SU-DHL-6 (cell line): ENCODE results near the gene RBBP9.

Experiments
- H2AFZ ChIP-seq: fragments of 200-600 bp; sonication (generic); 2 replicates; pipeline ENCODE4 v1.6.1; 2014; ENCODE audit warnings: low read depth, mild to moderate bottlenecking, moderate library complexity, mixed read lengths, antibody characterized with exemption, low read length; ENCODE audit not compliant: severe bottlenecking
- H3F3A ChIP-seq: fragments of 200-600 bp; shearing (Covaris generic); 2 replicates; pipeline ENCODE4 v1.6.0; 2016; ENCODE audit warnings: antibody characterized with exemption, mild to moderate bottlenecking; ENCODE audit not compliant: insufficient read depth
- H3K27ac ChIP-seq: fragments of 200-600 bp; sonication (generic); 2 replicates; pipeline ENCODE4 v1.5.1; 2016; ENCODE audit warnings: low read depth, mild to moderate bottlenecking, low read length, moderate library complexity, mixed read lengths
- H3K27me3 ChIP-seq: fragments of 200-600 bp; sonication (generic), shearing (Covaris generic); 2 replicates; pipeline ENCODE4 v1.6.0; 2014; ENCODE audit warnings: mild to moderate bottlenecking, low read length
- H3K36me3 ChIP-seq: fragments of 200-600 bp; sonication (generic); 2 replicates; pipeline ENCODE4 v1.6.1; 2014; ENCODE audit warnings: mild to moderate bottlenecking, low read length, mixed read lengths
- H3K4me2 ChIP-seq: fragments of 300-600, 200-600 bp; shearing (Covaris generic), sonication (generic); 2 replicates; pipeline ENCODE4 v1.6.0; 2014; ENCODE audit warnings: low read length, low read depth, mild to moderate bottlenecking; ENCODE audit not compliant: poor library complexity, severe bottlenecking
- H3K4me3 ChIP-seq: fragments of 200-600 bp; sonication (generic); 2 replicates; pipeline ENCODE4 v1.5.1; 2014; ENCODE audit warnings: antibody characterized with exemption, low read length, mild to moderate bottlenecking, mixed read lengths; ENCODE audit not compliant: insufficient read depth, poor library complexity, severe bottlenecking
- H3K79me2 ChIP-seq: fragments of 200-600 bp; sonication (generic); 2 replicates; pipeline ENCODE4 v1.6.1; 2014; ENCODE audit warnings: mild to moderate bottlenecking, low read length, moderate library complexity; ENCODE audit not compliant: insufficient read depth
- H3K9ac ChIP-seq: fragments of 200-600 bp; sonication (generic); 2 replicates; pipeline ENCODE4 v1.7.0; 2014; ENCODE audit warnings: mild to moderate bottlenecking, low read length
- H3K9me2 ChIP-seq: fragments of 200-600 bp; sonication (generic); replicated peaks from 2 replicates; pipeline ENCODE4 v1.6.1; 2014; ENCODE audit warnings: low read length; ENCODE audit not compliant: insufficient read depth
- H3K9me3 ChIP-seq: fragments of 200-600 bp; sonication (generic); 2 replicates; pipeline ENCODE4 v1.6.1; 2014; ENCODE audit warnings: low read length, mixed read lengths; ENCODE audit not compliant: insufficient read depth
- H4K20me1 ChIP-seq: fragments of 200-600 bp; sonication (generic); 2 replicates; pipeline ENCODE4 v1.6.1; 2014; ENCODE audit warnings: low read depth, mild to moderate bottlenecking, antibody characterized with exemption, low read length, moderate library complexity, mixed read lengths
- EZH2phosphoT487 ChIP-seq: fragments of 200-600 bp; sonication (generic), shearing (Covaris generic); conservative IDR thresholded peaks from 2 replicates; pipeline ENCODE4 v1.6.1; 2018; ENCODE audit warnings: mild to moderate bottlenecking, antibody characterized with exemption, low read length, moderate library complexity, mixed read lengths
- TF ChIP-seq, protein P1 (sequence below): fragments of 200-600 bp; sonication (generic); IDR thresholded peaks from one replicate; pipeline ENCODE4 v1.5.1; 2017; ENCODE audit warnings: antibody characterized with exemption, mild to moderate bottlenecking, low read length, moderate library complexity; ENCODE audit not compliant: insufficient read depth, poor library complexity, severe bottlenecking

RBBP9 gene

DNA sequence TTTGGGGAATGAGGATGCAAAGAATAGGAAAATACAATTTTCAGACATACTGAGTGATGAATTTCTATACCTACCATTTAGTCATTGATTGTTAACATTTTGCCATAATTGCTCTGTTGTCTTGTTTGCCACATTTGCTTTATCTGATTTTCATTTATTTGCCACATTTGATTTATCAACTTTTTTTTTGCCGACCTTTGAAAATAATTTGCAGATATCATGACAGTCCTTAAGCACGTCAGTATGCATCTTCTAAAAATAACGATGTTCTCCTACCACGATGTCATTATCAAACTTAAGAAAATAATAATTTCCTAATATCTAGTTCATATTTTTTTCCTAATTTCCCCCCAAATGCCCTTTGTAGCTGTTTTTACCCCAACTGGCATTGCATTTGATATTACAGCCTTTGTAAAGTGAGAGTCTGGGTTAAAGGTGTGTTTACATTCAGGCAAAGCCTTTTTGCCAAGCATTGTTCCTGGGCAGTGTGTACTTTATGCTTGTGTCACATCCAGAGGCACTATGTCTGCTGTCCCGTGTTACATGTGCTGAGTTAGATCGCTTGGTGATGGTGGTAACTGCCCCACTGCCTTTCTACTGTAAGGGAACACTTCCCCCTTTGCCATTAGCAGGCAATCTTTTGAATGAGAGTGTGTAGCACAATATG lies 37.1 kb upstream of the RBBP9 start:
- TF ChIP-seq, protein P1, sequence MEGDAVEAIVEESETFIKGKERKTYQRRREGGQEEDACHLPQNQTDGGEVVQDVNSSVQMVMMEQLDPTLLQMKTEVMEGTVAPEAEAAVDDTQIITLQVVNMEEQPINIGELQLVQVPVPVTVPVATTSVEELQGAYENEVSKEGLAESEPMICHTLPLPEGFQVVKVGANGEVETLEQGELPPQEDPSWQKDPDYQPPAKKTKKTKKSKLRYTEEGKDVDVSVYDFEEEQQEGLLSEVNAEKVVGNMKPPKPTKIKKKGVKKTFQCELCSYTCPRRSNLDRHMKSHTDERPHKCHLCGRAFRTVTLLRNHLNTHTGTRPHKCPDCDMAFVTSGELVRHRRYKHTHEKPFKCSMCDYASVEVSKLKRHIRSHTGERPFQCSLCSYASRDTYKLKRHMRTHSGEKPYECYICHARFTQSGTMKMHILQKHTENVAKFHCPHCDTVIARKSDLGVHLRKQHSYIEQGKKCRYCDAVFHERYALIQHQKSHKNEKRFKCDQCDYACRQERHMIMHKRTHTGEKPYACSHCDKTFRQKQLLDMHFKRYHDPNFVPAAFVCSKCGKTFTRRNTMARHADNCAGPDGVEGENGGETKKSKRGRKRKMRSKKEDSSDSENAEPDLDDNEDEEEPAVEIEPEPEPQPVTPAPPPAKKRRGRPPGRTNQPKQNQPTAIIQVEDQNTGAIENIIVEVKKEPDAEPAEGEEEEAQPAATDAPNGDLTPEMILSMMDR = no peak
- no peak for TF ChIP-seq EZH2phosphoT487
- no peak overlapping the region for H3K9ac ChIP-seq
- no peaks in the 10 kb centered on the region for H3K9me2 ChIP-seq
- H3K4me3 ChIP-seq = no peak overlapping the region
- H3K27ac ChIP-seq = no peak overlapping the region
- no peaks in the 10 kb centered on the region for H3K79me2 ChIP-seq
- H4K20me1 ChIP-seq = no peaks in the 10 kb centered on the region
- no peak overlapping the region for H3K4me2 ChIP-seq
- no peak overlapping the region for H2AFZ ChIP-seq
- no peaks in the 10 kb centered on the region for H3F3A ChIP-seq
- peaks cover 27% of the 10 kb centered on the region for H3K36me3 ChIP-seq
- H3K9me3 ChIP-seq = no peaks in the 10 kb centered on the region
- H3K27me3 ChIP-seq = no peaks in the 10 kb centered on the region

DNA sequence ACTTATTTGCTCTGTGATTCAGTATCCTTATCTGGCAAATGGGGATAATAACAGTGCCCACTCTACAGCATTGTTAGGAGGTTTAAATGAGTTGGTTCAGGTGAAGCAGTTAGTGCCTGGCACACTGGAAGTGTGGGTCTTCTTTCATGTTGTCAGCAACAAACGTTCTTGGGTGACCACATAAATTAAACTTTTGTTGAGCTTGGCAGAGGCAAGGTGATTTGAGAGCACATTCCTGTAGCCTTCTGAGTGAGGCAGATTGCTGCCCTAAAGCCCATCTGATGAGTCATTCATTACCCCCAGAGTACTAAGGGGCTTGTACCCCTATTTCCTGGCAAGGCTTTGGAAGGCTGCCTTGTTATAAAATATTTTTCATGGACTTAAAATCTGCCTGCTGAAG lies 36.5 kb upstream of the RBBP9 start:
- no peaks in the 10 kb centered on the region for H3K27me3 ChIP-seq
- no peaks in the 10 kb centered on the region for H3K9me3 ChIP-seq
- no peak overlapping the region for H3K4me2 ChIP-seq
- no peaks in the 10 kb centered on the region for H3K79me2 ChIP-seq
- H3F3A ChIP-seq = no peaks in the 10 kb centered on the region
- TF ChIP-seq EZH2phosphoT487 = no peak
- TF ChIP-seq, protein P1 = no peak
- no peaks in the 10 kb centered on the region for H3K9me2 ChIP-seq
- H3K36me3 ChIP-seq = peaks cover 27% of the 10 kb centered on the region
- H3K4me3 ChIP-seq = no peak overlapping the region
- no peak overlapping the region for H3K9ac ChIP-seq
- H4K20me1 ChIP-seq = no peaks in the 10 kb centered on the region
- H2AFZ ChIP-seq = no peak overlapping the region
- no peak overlapping the region for H3K27ac ChIP-seq

DNA sequence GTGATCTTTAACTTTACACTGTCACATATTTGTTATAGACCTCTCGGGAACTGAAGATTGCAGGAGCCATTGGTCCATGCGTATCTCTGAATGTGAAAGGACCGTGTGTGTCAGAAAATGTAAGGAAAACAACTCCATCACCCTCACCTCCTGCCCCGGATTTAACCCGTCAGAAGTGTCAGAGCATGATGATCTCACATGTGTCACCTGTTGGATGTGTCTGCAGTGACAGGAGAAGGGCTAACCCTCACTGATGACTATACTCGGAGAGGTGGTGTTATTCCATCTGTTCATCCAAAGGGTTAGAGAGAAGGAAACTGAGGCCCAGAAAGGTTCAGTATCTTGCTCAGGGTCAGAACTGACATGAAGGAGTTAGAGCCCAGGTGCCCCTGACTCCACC lies 35.6 kb upstream of the RBBP9 start:
- Histone ChIP-seq H3K9ac (no peak overlapping the region), H3K27ac (no peak overlapping the region), H3K4me2 (no peak overlapping the region), H3K9me3 (no peaks in the 10 kb centered on the region), H2AFZ (no peak overlapping the region), H3F3A (no peaks in the 10 kb centered on the region), H4K20me1 (no peaks in the 10 kb centered on the region), H3K79me2 (no peaks in the 10 kb centered on the region), H3K4me3 (no peak overlapping the region), H3K27me3 (no peaks in the 10 kb centered on the region), H3K36me3 (peaks cover 27% of the 10 kb centered on the region), H3K9me2 (no peaks in the 10 kb centered on the region)
- TF ChIP-seq EZH2phosphoT487 = no peak
- TF ChIP-seq, protein P1 = no peak
